ENCODE results near the gene SLC25A42. TPM values are rescaled to one million over a fixed set of nuclear protein-coding genes. Genes with fewer than 3 reads are reported as not detected.
A peak's percentile ranks its signal among the peaks of the same experiment; 100 is the strongest.

Gene SLC25A42
- polyA plus RNA-seq, 2 of the 4 experiments (the other 2 are of a cell fraction): 0.92 to 1.3 TPM

- TF ChIP-seq CTCF (IDR thresholded peaks at IDR 0.05): no peak
- no peak for TF ChIP-seq NPAS2 (CRISPR knock-in tag; IDR thresholded peaks at IDR 0.05; ENCODE audit: borderline replicate concordance)
- TF ChIP-seq KDM1A (IDR thresholded peaks at IDR 0.05; ENCODE audit: low read depth): no peak
- TF ChIP-seq FOSL2 (IDR thresholded peaks at IDR 0.05): no peak
- TF ChIP-seq FOSL2 (CRISPR knock-in tag; IDR thresholded peaks at IDR 0.05): no peak
Observed at GRCh38 chr19:19119325-19120237, 55.8 kb downstream of the SLC25A42 start (continued).

- Histone ChIP-seq H3K4me2 (no peak overlapping the region), H3K27ac (no peak overlapping the region), H3K4me3 (no peak overlapping the region), H3K9me3 (no peaks in the 10 kb centered on the region), H3K4me1 (no peaks in the 10 kb centered on the region)
- peak in 1 of 2 experiments; percentile 49 for DNase-seq (ENCODE audit: low read depth in 1 of 2, low spot score in 1 of 2)
- 100% methylated on average over 6 of the region's 39 CpGs for WGBS (ENCODE audit: missing lambda C conversion rate)
- ChIA-PET POLR2A (no interaction called here), CTCF (interaction anchor here (0.6 kb wide), 1 partner anchor 820 kb away, joined by 3 read pairs; no protein-coding TSS in a partner anchor)
- peak; percentile 39 to 79; a peak in 4 of 6 replicates for ATAC-seq
- FAIRE-seq: no peak
- TF ChIP-seq JUN (IDR thresholded peaks at IDR 0.05): no peak
- no peak for TF ChIP-seq SREBF2 (IDR thresholded peaks at IDR 0.05)
- TF ChIP-seq FOSB (CRISPR knock-in tag; IDR thresholded peaks at IDR 0.05): no peak
- no peak for TF ChIP-seq HMGXB4 (CRISPR knock-in tag; IDR thresholded peaks at IDR 0.05; ENCODE audit: borderline replicate concordance)
- no peak for TF ChIP-seq ESRRA (IDR thresholded peaks at IDR 0.05; ENCODE audit: borderline replicate concordance, low read length)
- TF ChIP-seq HOXB13 (CRISPR knock-in tag; IDR thresholded peaks at IDR 0.05; ENCODE audit: low read depth): no peak
- no peak for TF ChIP-seq BHLHE40 (IDR thresholded peaks at IDR 0.05; ENCODE audit: low read depth, low read length)
- TF ChIP-seq HDAC2 (IDR thresholded peaks at IDR 0.05): no peak
- TF ChIP-seq PHF8 (IDR thresholded peaks at IDR 0.05; ENCODE audit: borderline replicate concordance, low read depth): no peak
- TF ChIP-seq NPAS2 (CRISPR knock-in tag; IDR thresholded peaks at IDR 0.05; ENCODE audit: borderline replicate concordance): no peak
Observed at GRCh38 chr19:19120308-19121231, 56.8 kb downstream of the SLC25A42 start.

- no peak overlapping the region for H3K27ac ChIP-seq
- WGBS (ENCODE audit: missing lambda C conversion rate): 100% methylated on average over 1 of the region's 10 CpGs
- DNase-seq (ENCODE audit: low read depth in 1 of 2, low spot score in 1 of 2) (no peak), ATAC-seq (no peak), FAIRE-seq (no peak)
- ChIA-PET POLR2A (no interaction called here), CTCF (interaction anchor here (0.6 kb wide), 1 partner anchor 820 kb away, joined by 3 read pairs; no protein-coding TSS in a partner anchor)
- H3K4me2 ChIP-seq: no peak overlapping the region
- H3K9me3 ChIP-seq: no peaks in the 10 kb centered on the region
- no peak overlapping the region for H3K4me3 ChIP-seq
- no peaks in the 10 kb centered on the region for H3K4me1 ChIP-seq
- TF ChIP-seq NR3C1 (IDR thresholded peaks at IDR 0.05) (no peak), CTCF (IDR thresholded peaks at IDR 0.05) (no peak), TP53 (CRISPR knock-in tag; IDR thresholded peaks at IDR 0.05) (no peak), MYC (IDR thresholded peaks at IDR 0.05; ENCODE audit: borderline replicate concordance, low read length) (no peak), RCOR1 (IDR thresholded peaks at IDR 0.05; ENCODE audit: low read depth, low read length) (no peak), HMGXB4 (CRISPR knock-in tag; IDR thresholded peaks at IDR 0.05; ENCODE audit: borderline replicate concordance) (no peak), USF2 (IDR thresholded peaks at IDR 0.05) (no peak), GATA3 (IDR thresholded peaks at IDR 0.05; ENCODE audit: borderline replicate concordance) (no peak), HDAC2 (IDR thresholded peaks at IDR 0.05) (no peak), ZSCAN20 (CRISPR knock-in tag; IDR thresholded peaks at IDR 0.05) (no peak), JUNB (IDR thresholded peaks at IDR 0.05) (no peak), FOSL2 (IDR thresholded peaks at IDR 0.05) (no peak), FOSL2 (CRISPR knock-in tag; IDR thresholded peaks at IDR 0.05) (no peak), ZNF302 (CRISPR knock-in tag; IDR thresholded peaks at IDR 0.05) (no peak)
Observed at GRCh38 chr19:19121371-19121770, 57.6 kb downstream of the SLC25A42 start.
